Psoas muscle (tissue), 8 donors: ENCODE results near the gene CFAP58. TPM values are rescaled to one million over a fixed set of nuclear protein-coding genes. Genes with fewer than 3 reads are reported as not detected.

Experiments
- ATAC-seq, 4 donors: fragments of 200-7000 bp; cut with Tn5 transposase; one replicate each; pipeline ENCODE4 v1.9.1; 2020; ENCODE audit warnings: moderate library complexity in 3 of 4, mild to moderate bottlenecking in 2 of 4
- DNase-seq, 2 donors: peaks; one replicate each; pipeline ENCODE4 v3.0.0-alpha.2; 2020
- H3K27ac ChIP-seq: fragments of 200-600 bp; one replicate; pipeline ENCODE4 v1.8.0; 2022
- H3K27me3 ChIP-seq, 3 donors: fragments of 200-600 bp in 1 of 3; one replicate each; pipeline versions ENCODE4 v1.6.1 to v1.8.0; 2013 to 2022; ENCODE audit warnings: low read length in 2 of 3, mild to moderate bottlenecking in 2 of 3, moderate library complexity in 1 of 3; ENCODE audit not compliant: insufficient read depth in 3 of 3
- H3K36me3 ChIP-seq, 2 donors: fragments of 200-600 bp in 1 of 2; one replicate each; pipeline versions ENCODE4 v1.6.1 to v1.8.0; 2013 to 2022; ENCODE audit warnings: low read depth in 1 of 2, mild to moderate bottlenecking in 1 of 2, moderate library complexity in 1 of 2; ENCODE audit not compliant: insufficient read depth in 1 of 2
- H3K4me1 ChIP-seq: fragments of 200-600 bp; one replicate; pipeline ENCODE4 v1.8.0; 2022
- H3K4me3 ChIP-seq: fragments of 200-600 bp; one replicate; pipeline ENCODE4 v1.8.0; 2022; ENCODE audit warnings: mild to moderate bottlenecking
- H3K9me3 ChIP-seq: fragments of 200-600 bp; one replicate; pipeline ENCODE4 v1.8.0; 2022
- WGBS, 3 donors: extraction: QIAGEN DNeasy Blood & Tissue Kit; methylation state at CpG; one replicate each; pipeline versions ENCODE4 v1.1.6 to v1.1.7; 2013; 5-methylcytosine and 5-hydroxymethylcytosine counted together
- intact Hi-C, 2 donors: fragments of 100-400 bp; cut with DNase I; formaldehyde crosslinking; loops; one replicate each; pipeline versions ENCODE4 v1.11.0 to v1.14.2; 2022
- polyA plus RNA-seq, 3 donors: library from polyadenylated mRNA; stranded (reverse); fragments of 200-250 nt; gene quantifications; one replicate each; pipeline ENCODE4 v1.2.3, GENCODE V29; 2013
- total RNA-seq, 4 donors: library from RNA; stranded (reverse); fragmentation: NEBNext Ultra II Directional in 2 of 4; extraction: Animal tissue kit (Norgen Biotek cat#: 25700) in 2 of 4; gene quantifications; one replicate each; pipeline versions ENCODE4 v1.2.1 to v1.2.4, GENCODE V29; 2021 to 2023
- TF ChIP-seq, protein P1 (sequence below): fragments of 200-600 bp; IDR thresholded peaks from one replicate; pipeline ENCODE4 v1.8.0; 2022; ENCODE audit warnings: antibody characterized with exemption
- donor health status: healthy with polysubstance abuse.
- donor health status: DM: no; HTN: no; CAD: no; lungs with moderate emphysema.
- donor health status: Bipolar disorder and iron deficiency.
- donor health status: healthy.
- donor health status: DM: yes; HTN: yes; CAD: no.
- donor health status: DM: no; HTN: no; CAD: no.
- donor health status: DM: no; HTN: no; CAD: no.
- donor health status: DM: yes; HTN: yes; CAD: no.

Gene CFAP58
- total and polyA plus RNA-seq, 7 donors, result 0.04 to 1.4 (median 0.44) TPM

- Histone ChIP-seq H3K4me1 (peaks cover 25% of the 10 kb centered on the region), H3K36me3 (peaks cover 9 to 33% of the 10 kb centered on the region in 2 donors)
- intact Hi-C loops, result no loop called here
Measured at GRCh38 chr10:104314591-104315485, 38.8 kb upstream of the CFAP58 start.

DNA sequence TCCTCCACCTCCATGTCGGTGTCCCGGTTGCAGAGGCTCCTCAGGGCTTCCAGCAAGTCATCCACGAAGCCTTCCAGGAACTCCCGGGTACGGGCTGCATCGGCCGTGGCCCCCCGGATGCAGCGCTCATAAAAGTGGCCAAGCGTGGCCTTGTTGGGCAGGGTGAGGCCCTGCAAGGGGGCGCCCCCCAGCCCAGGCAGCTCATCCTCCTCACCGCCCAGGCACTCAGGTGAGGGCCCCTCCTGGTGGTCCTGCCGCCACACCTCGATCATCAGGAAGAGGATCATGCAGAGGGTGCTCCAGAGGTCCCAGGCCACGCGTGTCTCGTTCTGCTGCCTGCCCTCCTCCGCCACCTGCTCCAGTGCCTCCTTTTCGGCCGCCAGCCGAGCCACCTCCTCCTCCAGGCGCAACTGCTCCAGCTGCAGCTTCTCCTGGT lies 38.1 kb upstream of the CFAP58 start:
- Histone ChIP-seq H3K4me3 (no peak overlapping the region), H3K27ac (no peak overlapping the region), H3K27me3 (no peaks in the 10 kb centered on the region), H3K4me1 (peaks cover 23% of the 10 kb centered on the region), H3K36me3 (peaks cover 9 to 33% of the 10 kb centered on the region in 2 donors), H3K9me3 (no peaks in the 10 kb centered on the region)
- intact Hi-C loops, result no loop called here
- WGBS, 3 donors, result 97 to 99% (median 98%) methylated on average over 21 to 22 of the region's 22 CpGs
- TF ChIP-seq, protein P1, sequence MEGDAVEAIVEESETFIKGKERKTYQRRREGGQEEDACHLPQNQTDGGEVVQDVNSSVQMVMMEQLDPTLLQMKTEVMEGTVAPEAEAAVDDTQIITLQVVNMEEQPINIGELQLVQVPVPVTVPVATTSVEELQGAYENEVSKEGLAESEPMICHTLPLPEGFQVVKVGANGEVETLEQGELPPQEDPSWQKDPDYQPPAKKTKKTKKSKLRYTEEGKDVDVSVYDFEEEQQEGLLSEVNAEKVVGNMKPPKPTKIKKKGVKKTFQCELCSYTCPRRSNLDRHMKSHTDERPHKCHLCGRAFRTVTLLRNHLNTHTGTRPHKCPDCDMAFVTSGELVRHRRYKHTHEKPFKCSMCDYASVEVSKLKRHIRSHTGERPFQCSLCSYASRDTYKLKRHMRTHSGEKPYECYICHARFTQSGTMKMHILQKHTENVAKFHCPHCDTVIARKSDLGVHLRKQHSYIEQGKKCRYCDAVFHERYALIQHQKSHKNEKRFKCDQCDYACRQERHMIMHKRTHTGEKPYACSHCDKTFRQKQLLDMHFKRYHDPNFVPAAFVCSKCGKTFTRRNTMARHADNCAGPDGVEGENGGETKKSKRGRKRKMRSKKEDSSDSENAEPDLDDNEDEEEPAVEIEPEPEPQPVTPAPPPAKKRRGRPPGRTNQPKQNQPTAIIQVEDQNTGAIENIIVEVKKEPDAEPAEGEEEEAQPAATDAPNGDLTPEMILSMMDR, result no peak
- ATAC-seq, result no peak
- DNase-seq, result peak in 1 of 2 donors; percentile 46

More at GRCh38 chr10:104314591-104315485, 38.8 kb upstream of the CFAP58 start:
- H3K27me3 ChIP-seq, result no peaks in the 10 kb centered on the region
- H3K27ac ChIP-seq, result no peak overlapping the region
- TF ChIP-seq, protein P1, result no peak
- H3K9me3 ChIP-seq, result no peaks in the 10 kb centered on the region
- 88 to 90% (median 89%) methylated on average over 43 of the region's 43 CpGs for WGBS, 3 donors
- peak in 1 of 2 donors; percentile 43 for DNase-seq
- no peak for ATAC-seq
- no peak overlapping the region for H3K4me3 ChIP-seq

DNA sequence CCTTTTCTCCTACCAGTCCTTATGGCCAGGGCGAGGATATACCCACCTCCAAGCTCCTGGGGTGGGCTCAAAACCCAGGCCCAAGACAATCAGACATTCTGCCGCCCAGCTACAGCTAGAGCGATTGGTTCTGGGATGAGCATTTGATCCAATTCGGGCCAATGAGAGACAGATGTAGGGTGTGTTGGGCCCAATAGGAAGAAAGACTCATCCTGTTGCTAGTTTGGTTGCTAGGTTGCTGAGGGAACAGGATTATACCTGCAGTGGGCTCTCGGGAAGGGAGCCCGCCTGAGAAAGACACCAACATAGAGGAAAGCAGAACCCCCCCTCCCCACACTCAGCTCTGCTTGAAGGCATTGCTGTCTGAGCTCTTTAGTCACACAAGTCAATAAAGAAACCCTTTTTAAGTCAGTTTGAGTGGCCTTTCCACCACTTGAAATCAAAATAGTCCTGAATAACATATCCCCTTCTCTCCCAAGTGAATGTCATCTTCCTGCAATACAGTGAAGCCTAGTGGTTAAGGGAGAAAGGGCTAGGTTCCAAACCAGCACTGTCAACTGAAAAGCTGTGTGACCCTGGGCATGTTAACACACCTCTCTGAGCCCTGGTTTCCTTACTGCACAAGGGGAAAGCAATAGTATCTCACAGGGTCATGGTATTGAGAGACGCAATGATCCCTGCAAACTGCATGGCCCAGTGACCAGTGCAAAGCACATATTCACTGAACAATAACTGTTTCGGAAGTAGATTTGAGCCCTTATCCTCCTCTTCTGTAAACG lies 37.1 kb upstream of the CFAP58 start:
- no peak overlapping the region for H3K27ac ChIP-seq
- H3K36me3 ChIP-seq, result peaks cover 9 to 33% of the 10 kb centered on the region in 2 donors
- 86 to 91% (median 86%) methylated on average over 9 of the region's 9 CpGs for WGBS, 3 donors
- H3K9me3 ChIP-seq, result no peaks in the 10 kb centered on the region
- H3K4me1 ChIP-seq, result peaks cover 31% of the 10 kb centered on the region
- DNase-seq, result no peak
- intact Hi-C loops, result no loop called here
- TF ChIP-seq, protein P1, result no peak
- no peaks in the 10 kb centered on the region for H3K27me3 ChIP-seq
- no peak overlapping the region for H3K4me3 ChIP-seq
- ATAC-seq, result no peak

- intact Hi-C loops, result no loop called here
- peaks cover 38% of the 10 kb centered on the region for H3K4me1 ChIP-seq
- ATAC-seq (peak in 1 of 4 donors; percentile 14), DNase-seq (peak in 1 of 2 donors; percentile 51)
- no peak overlapping the region for H3K27ac ChIP-seq
- no peaks in the 10 kb centered on the region for H3K9me3 ChIP-seq
- whole genome bisulfite sequencing, 3 donors, result 29 to 36% (median 31%) methylated on average over 6 of the region's 6 CpGs
- TF ChIP-seq, protein P1, result no peak
- peaks cover 9 to 33% of the 10 kb centered on the region in 2 donors for H3K36me3 ChIP-seq
- H3K27me3 ChIP-seq, result no peaks in the 10 kb centered on the region
- H3K4me3 ChIP-seq, result no peak overlapping the region
Measured at GRCh38 chr10:104317269-104317710, 36.3 kb upstream of the CFAP58 start.
